ENCODE data around the gene PHF21B.

GRCh38 chr22:44971651-44972362, 38.0 kb downstream of the PHF21B start:
- TF ChIP-seq CTCF (IDR thresholded peaks at IDR 0.05; ENCODE audit: extremely low read depth in 1 of 2, insufficient read depth in 1 of 2, low read depth in 1 of 2, low read length in 2 of 2) (no peak), POLR2A (IDR thresholded peaks at IDR 0.05; ENCODE audit: low read depth, low read length) (no peak)
